ES-I3 (cell line): ENCODE results near the gene ADSS1.
"Not testable (repeated sequence)": the region's sequence is repeated elsewhere in the genome, so short reads cannot be mapped to it uniquely, and the experiment has no call there.

ENCODE experiments used
- H3K36me3 ChIP-seq: 2 replicates; pipeline ENCODE4 v1.6.1; 2013; ENCODE audit warnings: mild to moderate bottlenecking, low read length, control low read depth, moderate library complexity; ENCODE audit not compliant: insufficient read depth
- H3K4me1 ChIP-seq: 2 replicates; pipeline ENCODE4 v1.6.1; 2013; ENCODE audit warnings: mild to moderate bottlenecking, control low read depth, low read length; ENCODE audit not compliant: insufficient read depth
- H3K9ac ChIP-seq: 2 replicates; pipeline ENCODE4 v1.6.1; 2013; ENCODE audit warnings: low read depth, mild to moderate bottlenecking, low read length, moderate library complexity
- H3K9me3 ChIP-seq: 2 replicates; pipeline ENCODE4 v1.6.1; 2013; ENCODE audit warnings: mild to moderate bottlenecking, low read length, moderate library complexity; ENCODE audit not compliant: control insufficient read depth, insufficient read depth

ADSS1 gene

GRCh38 chr14:104744484-104744883 is 20.5 kb downstream of the ADSS1 start:
- H3K4me1 ChIP-seq: peaks cover 4% of the 10 kb centered on the region; the same call in 1 of the 2 replicates
- no peaks in the 10 kb centered on the region; the same call in none of the 2 replicates for H3K36me3 ChIP-seq
- no peaks in the 10 kb centered on the region for H3K9me3 ChIP-seq
- no peak overlapping the region for H3K9ac ChIP-seq

GRCh38 chr14:104745431-104745830 is 21.4 kb downstream of the ADSS1 start:
- no peak overlapping the region for H3K9ac ChIP-seq
- no peaks in the 10 kb centered on the region for H3K9me3 ChIP-seq
- H3K4me1 ChIP-seq: peaks cover 4% of the 10 kb centered on the region; the same call in 1 of the 2 replicates
- no peaks in the 10 kb centered on the region; the same call in none of the 2 replicates for H3K36me3 ChIP-seq

- Histone ChIP-seq H3K9ac (no peak overlapping the region), H3K9me3 (no peaks in the 10 kb centered on the region), H3K4me1 (peaks cover 4% of the 10 kb centered on the region; the same call in 1 of the 2 replicates), H3K36me3 (no peaks in the 10 kb centered on the region; the same call in 1 of the 2 replicates)
Measured at GRCh38 chr14:104746071-104746545, 22.1 kb downstream of the ADSS1 start.

GRCh38 chr14:104746934-104747481 is 23.0 kb downstream of the ADSS1 start:
- peaks cover 4% of the 10 kb centered on the region; the same call in 1 of the 2 replicates for H3K4me1 ChIP-seq
- no peak overlapping the region for H3K9ac ChIP-seq
- no peaks in the 10 kb centered on the region; the same call in 1 of the 2 replicates for H3K36me3 ChIP-seq
- no peaks in the 10 kb centered on the region for H3K9me3 ChIP-seq

GRCh38 chr14:104747876-104748275 is 23.8 kb downstream of the ADSS1 start:
- no peaks in the 10 kb centered on the region for H3K9me3 ChIP-seq
- H3K9ac ChIP-seq: no peak overlapping the region
- peaks cover 4% of the 10 kb centered on the region; the same call in 1 of the 2 replicates for H3K4me1 ChIP-seq
- H3K36me3 ChIP-seq: no peaks in the 10 kb centered on the region; the same call in 1 of the 2 replicates

- Histone ChIP-seq H3K4me1 (peaks cover 5% of the 10 kb centered on the region), H3K36me3 (no peaks in the 10 kb centered on the region; the same call in 1 of the 2 replicates), H3K9ac (no peak overlapping the region), H3K9me3 (no peaks in the 10 kb centered on the region)
Measured at GRCh38 chr14:104749111-104749649, 25.2 kb downstream of the ADSS1 start.

- H3K9ac ChIP-seq: no peak overlapping the region
- peaks cover 8% of the 10 kb centered on the region for H3K4me1 ChIP-seq
Measured at GRCh38 chr14:104750056-104750752, 26.2 kb downstream of the ADSS1 start.

GRCh38 chr14:104750753-104751057 is 26.7 kb downstream of the ADSS1 start:
- H3K4me1 ChIP-seq, H3K9me3 ChIP-seq, H3K9ac ChIP-seq, H3K36me3 ChIP-seq: not testable (repeated sequence)

More at GRCh38 chr14:104750056-104750752, 26.2 kb downstream of the ADSS1 start:
- Histone ChIP-seq H3K9me3 (no peaks in the 10 kb centered on the region), H3K36me3 (no peaks in the 10 kb centered on the region)

GRCh38 chr14:104751539-104752422 is 27.8 kb downstream of the ADSS1 start:
- H3K36me3 ChIP-seq: no peaks in the 10 kb centered on the region; the same call in 1 of the 2 replicates
- H3K9ac ChIP-seq: peak overlapping the region; percentile 79
- H3K9me3 ChIP-seq: no peaks in the 10 kb centered on the region
- peaks cover 8% of the 10 kb centered on the region for H3K4me1 ChIP-seq

- Histone ChIP-seq H3K9me3 (no peaks in the 10 kb centered on the region), H3K9ac (peak overlapping the region; percentile 79), H3K4me1 (peaks cover 8% of the 10 kb centered on the region)
Measured at GRCh38 chr14:104752423-104752734, 28.4 kb downstream of the ADSS1 start.

GRCh38 chr14:104752735-104753527 is 28.9 kb downstream of the ADSS1 start, which contains the start of gene SIVA1:
Gene SIVA1, plus strand, starts transcription at chr14:104753147. Its CDS starts 55 bp downstream, at chr14:104753202.
- Histone ChIP-seq H3K9me3 (no peaks in the 10 kb centered on the region), H3K9ac (peak within 1 kb of the TSS; percentile 98), H3K4me1 (peaks cover 8% of the 10 kb centered on the region), H3K36me3 (no peaks in the 10 kb centered on the region; the same call in 1 of the 2 replicates)

More at GRCh38 chr14:104752423-104752734, 28.4 kb downstream of the ADSS1 start:
- no peaks in the 10 kb centered on the region; the same call in 1 of the 2 replicates for H3K36me3 ChIP-seq

- Histone ChIP-seq H3K36me3 (no peaks in the 10 kb centered on the region; the same call in 1 of the 2 replicates), H3K9me3 (no peaks in the 10 kb centered on the region), H3K4me1 (peaks cover 7% of the 10 kb centered on the region), H3K9ac (peak overlapping the region; percentile 98)
Measured at GRCh38 chr14:104753528-104754212, 29.6 kb downstream of the ADSS1 start.
